OCI-LY7 (cell line): ENCODE measurements around the gene REV3L. TPM values are rescaled to one million over a fixed set of nuclear protein-coding genes. Genes with fewer than 3 reads are reported as not detected.

Source experiments
- BruUV-seq: library from RNA; stranded (reverse); fragments of 400-500 nt; replicated peaks from 2 replicates; lab custom pipeline; 2021; lab: Mats Ljungman, UMichigan
- CTCF ChIA-PET: fragments of 300-600 bp; sonication (Branson Sonifier 250); formaldehyde crosslinking; loops from one replicate; lab custom pipeline; 2022; ENCODE audit warnings: antibody characterized with exemption; ENCODE audit not compliant: unreplicated experiment; lab: Charles Lee
- POLR2A ChIA-PET: fragments of 300-600 bp; sonication (Branson Sonifier 250); formaldehyde crosslinking; loops from one replicate; lab custom pipeline; 2022; ENCODE audit warnings: antibody characterized with exemption; lab: Charles Lee
- DNase-seq: peaks from one replicate; pipeline ENCODE4 v3.0.0-alpha.2; 2015; ENCODE audit warnings: low spot score
- H2AFZ ChIP-seq: fragments of 200-600 bp; sonication (generic), shearing (Covaris generic); 2 replicates; pipeline ENCODE4 v1.6.1; 2014; ENCODE audit warnings: mild to moderate bottlenecking, antibody characterized with exemption, low read length, moderate library complexity
- H3K27ac ChIP-seq: fragments of 200-600 bp; sonication (generic); 2 replicates; pipeline ENCODE4 v1.5.1; 2014; ENCODE audit warnings: mixed run types, low read depth, mild to moderate bottlenecking, moderate library complexity, low read length, inconsistent platforms; ENCODE audit not compliant: poor library complexity, severe bottlenecking
- H3K36me3 ChIP-seq: fragments of 200-600 bp; sonication (generic); 2 replicates; pipeline ENCODE4 v1.6.1; 2014; ENCODE audit warnings: mild to moderate bottlenecking, antibody characterized with exemption, low read length, moderate library complexity, mixed read lengths; ENCODE audit not compliant: insufficient read depth
- H3K4me1 ChIP-seq: fragments of 200-600 bp; sonication (generic); 2 replicates; pipeline ENCODE4 v1.5.1; 2014; ENCODE audit warnings: mild to moderate bottlenecking, low read length; ENCODE audit not compliant: insufficient read depth, poor library complexity, severe bottlenecking
- H3K4me2 ChIP-seq: fragments of 200-600 bp; sonication (generic); 2 replicates; pipeline ENCODE4 v1.6.1; 2014; ENCODE audit warnings: mild to moderate bottlenecking, low read length
- H3K4me3 ChIP-seq: fragments of 200-600 bp; sonication (generic); 2 replicates; pipeline ENCODE4 v1.5.1; 2014; ENCODE audit warnings: mild to moderate bottlenecking, low read depth, low read length; ENCODE audit not compliant: poor library complexity, severe bottlenecking
- H3K79me2 ChIP-seq: fragments of 200-600 bp; sonication (generic); 2 replicates; pipeline ENCODE4 v1.6.1; 2016; ENCODE audit warnings: low read depth, mild to moderate bottlenecking, low read length, moderate library complexity, mixed read lengths; ENCODE audit not compliant: insufficient read depth
- H3K9me2 ChIP-seq: fragments of 200-600 bp; sonication (generic); 2 replicates; pipeline ENCODE4 v1.6.1; 2016; ENCODE audit warnings: mild to moderate bottlenecking, low read length, mixed read lengths; ENCODE audit not compliant: insufficient read depth
- H3K9me3 ChIP-seq: fragments of 200-600 bp; sonication (generic); 2 replicates; pipeline ENCODE4 v1.6.1; 2014; ENCODE audit warnings: mild to moderate bottlenecking, mixed run types, low read length, mixed read lengths
- H4K20me1 ChIP-seq: fragments of 200-600 bp; sonication (generic); 2 replicates; pipeline ENCODE4 v1.6.1; 2014; ENCODE audit warnings: mild to moderate bottlenecking, antibody characterized with exemption, low read length, moderate library complexity, mixed read lengths; ENCODE audit not compliant: insufficient read depth
- EZH2phosphoT487 ChIP-seq: fragments of 200-600 bp; sonication (generic); IDR thresholded peaks from 2 replicates; pipeline ENCODE4 v1.6.1; 2018; ENCODE audit warnings: low read depth, borderline replicate concordance, mild to moderate bottlenecking, mixed run types, antibody characterized with exemption, low read length, moderate library complexity, mixed read lengths
- intact Hi-C: fragments of 100-400 bp; cut with micrococcal nuclease; formaldehyde crosslinking; loops from one replicate; pipeline ENCODE4 v1.10.0; 2022; ENCODE audit not compliant: unreplicated experiment
- total RNA-seq, 2 experiments: library from RNA; depleted of rRNA in 1 of 2; stranded (reverse); fragments of >200 nt in 1 of 2; shearing (Covaris generic) in 1 of 2; gene quantifications; 2 replicates each; pipeline ENCODE4 v1.2.3, GENCODE V29; 2014 to 2022
- TF ChIP-seq, protein P1 (sequence below): fragments of 200-600 bp; sonication (generic); conservative IDR thresholded peaks from 2 replicates; pipeline ENCODE4 v1.5.1; 2014; ENCODE audit warnings: mild to moderate bottlenecking, antibody characterized with exemption, low read length, moderate library complexity, mixed read lengths

REV3L gene
- total RNA-seq, 2 experiments from 2014 or later: 24.8 to 33.4 TPM

DNA sequence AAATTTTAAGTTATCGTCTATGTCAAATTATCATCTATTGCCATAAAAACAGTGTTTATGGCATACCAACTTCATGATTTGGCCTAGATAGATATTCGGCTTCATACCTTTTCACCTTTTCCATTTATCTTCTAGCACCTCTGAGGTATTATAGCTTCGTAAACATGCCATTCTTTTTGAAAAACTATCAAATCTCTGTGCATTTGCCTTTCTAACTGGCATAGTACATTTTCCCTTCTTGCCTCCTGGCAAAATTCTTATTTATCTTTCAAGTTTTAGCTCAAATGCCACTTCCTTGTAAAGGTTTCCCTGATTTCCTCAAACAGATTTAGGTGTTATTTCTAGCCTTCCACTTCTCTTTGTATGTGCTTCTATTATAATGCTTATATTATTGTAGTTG is 7.0 kb upstream of the REV3L start:
- H3K79me2 ChIP-seq: peaks cover 67% of the 10 kb centered on the region
- no peak overlapping the region for H3K4me3 ChIP-seq
- no peaks in the 10 kb centered on the region for H3K9me2 ChIP-seq
- H3K27ac ChIP-seq: no peak overlapping the region
- TF ChIP-seq EZH2phosphoT487: no peak
- TF ChIP-seq, protein P1, sequence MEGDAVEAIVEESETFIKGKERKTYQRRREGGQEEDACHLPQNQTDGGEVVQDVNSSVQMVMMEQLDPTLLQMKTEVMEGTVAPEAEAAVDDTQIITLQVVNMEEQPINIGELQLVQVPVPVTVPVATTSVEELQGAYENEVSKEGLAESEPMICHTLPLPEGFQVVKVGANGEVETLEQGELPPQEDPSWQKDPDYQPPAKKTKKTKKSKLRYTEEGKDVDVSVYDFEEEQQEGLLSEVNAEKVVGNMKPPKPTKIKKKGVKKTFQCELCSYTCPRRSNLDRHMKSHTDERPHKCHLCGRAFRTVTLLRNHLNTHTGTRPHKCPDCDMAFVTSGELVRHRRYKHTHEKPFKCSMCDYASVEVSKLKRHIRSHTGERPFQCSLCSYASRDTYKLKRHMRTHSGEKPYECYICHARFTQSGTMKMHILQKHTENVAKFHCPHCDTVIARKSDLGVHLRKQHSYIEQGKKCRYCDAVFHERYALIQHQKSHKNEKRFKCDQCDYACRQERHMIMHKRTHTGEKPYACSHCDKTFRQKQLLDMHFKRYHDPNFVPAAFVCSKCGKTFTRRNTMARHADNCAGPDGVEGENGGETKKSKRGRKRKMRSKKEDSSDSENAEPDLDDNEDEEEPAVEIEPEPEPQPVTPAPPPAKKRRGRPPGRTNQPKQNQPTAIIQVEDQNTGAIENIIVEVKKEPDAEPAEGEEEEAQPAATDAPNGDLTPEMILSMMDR: no peak
- intact Hi-C loops: no loop called here
- peaks cover 9% of the 10 kb centered on the region; the same call in 1 of the 2 replicates for H3K9me3 ChIP-seq
- peaks cover 37% of the 10 kb centered on the region for H3K36me3 ChIP-seq
- no peak for DNase-seq
- H3K4me2 ChIP-seq: no peak overlapping the region
- POLR2A ChIA-PET: interaction anchor here (0.6 to 1.0 kb wide), 3 partner anchors 18 to 96 kb away, joined by 3 to 4 read pairs (median 3); no protein-coding TSS in a partner anchor
- peaks cover 24% of the 10 kb centered on the region for H3K4me1 ChIP-seq
- BruUV-seq: no TSS peak
- CTCF ChIA-PET: no interaction called here
- no peaks in the 10 kb centered on the region for H4K20me1 ChIP-seq
- no peak overlapping the region for H2AFZ ChIP-seq

DNA sequence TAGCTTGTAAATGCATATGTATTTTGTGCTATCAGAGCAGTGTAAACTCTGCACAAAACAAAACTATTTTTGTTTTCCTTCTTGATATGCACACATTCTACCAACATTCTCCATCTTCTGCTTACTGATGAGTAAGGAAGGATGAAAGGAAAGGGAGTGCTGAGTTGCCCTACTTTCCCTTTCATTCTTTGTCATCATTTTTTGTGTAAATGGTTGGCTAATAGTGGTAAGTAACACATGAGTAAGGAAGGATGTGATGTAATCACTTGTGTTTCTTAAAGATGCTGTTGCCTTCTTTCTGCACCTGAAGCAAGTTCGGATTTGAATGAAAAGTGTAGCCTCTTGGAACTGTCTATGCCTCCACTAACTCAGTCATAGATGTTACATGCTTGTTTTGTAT is 4.6 kb upstream of the REV3L start:
- no peaks in the 10 kb centered on the region for H4K20me1 ChIP-seq
- no TSS peak for BruUV-seq
- H3K79me2 ChIP-seq: peaks cover 68% of the 10 kb centered on the region
- H3K9me3 ChIP-seq: peaks cover 9% of the 10 kb centered on the region; the same call in 1 of the 2 replicates
- no peaks in the 10 kb centered on the region for H3K9me2 ChIP-seq
- peak overlapping the region; percentile 10 for H3K27ac ChIP-seq
- no peak overlapping the region for H2AFZ ChIP-seq
- H3K4me3 ChIP-seq: no peak overlapping the region
- TF ChIP-seq, protein P1: no peak
- TF ChIP-seq EZH2phosphoT487: no peak
- peak; percentile 46 for DNase-seq
- H3K4me1 ChIP-seq: peaks cover 29% of the 10 kb centered on the region
- intact Hi-C loops: loop anchor here (10.0 kb wide), 3 partner anchors 157 to 673 kb away; partner anchors contain the start of genes AMD1 and CDK19
- H3K4me2 ChIP-seq: peak overlapping the region; percentile 25
- peaks cover 37% of the 10 kb centered on the region for H3K36me3 ChIP-seq
- ChIA-PET CTCF (no interaction called here), POLR2A (interaction anchor here (0.5 to 1.6 kb wide), 4 partner anchors 9 to 118 kb away, joined by 3 to 7 read pairs (median 5); partner anchors contain the start of gene TRAF3IP2)

DNA sequence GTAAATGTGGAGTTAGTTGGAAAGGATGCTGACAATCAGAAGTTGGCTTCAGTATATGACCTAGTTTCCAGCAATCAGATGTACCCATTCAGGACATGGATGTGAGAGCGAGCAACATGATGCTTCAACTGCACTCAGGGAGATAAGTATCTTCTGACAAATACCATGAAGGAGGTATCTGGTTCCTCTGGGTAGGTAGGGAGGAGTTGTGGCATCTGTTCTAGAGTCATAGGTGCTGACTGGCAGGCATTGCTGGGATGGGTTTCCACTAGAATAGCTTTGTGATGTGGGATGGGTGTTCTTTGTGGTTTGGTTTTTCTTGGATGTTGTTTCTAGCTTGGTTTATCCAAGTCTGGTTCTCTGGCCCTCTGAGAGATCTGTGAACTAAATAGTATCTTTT is 3.9 kb upstream of the REV3L start:
- H3K9me2 ChIP-seq: no peaks in the 10 kb centered on the region
- peaks cover 34% of the 10 kb centered on the region for H3K36me3 ChIP-seq
- no peak for DNase-seq
- POLR2A ChIA-PET: interaction anchor here (0.6 to 1.6 kb wide), 4 partner anchors 8 to 119 kb away, joined by 3 to 7 read pairs (median 5); partner anchors contain the start of gene TRAF3IP2
- CTCF ChIA-PET: no interaction called here
- no peak overlapping the region for H3K27ac ChIP-seq
- intact Hi-C loops: loop anchor here (10.0 kb wide), 3 partner anchors 158 to 672 kb away; partner anchors contain the start of genes AMD1 and CDK19
- peak overlapping the region; percentile 25; the same call in 1 of the 2 replicates for H3K4me2 ChIP-seq
- no peak overlapping the region for H3K4me3 ChIP-seq
- peaks cover 29% of the 10 kb centered on the region for H3K4me1 ChIP-seq
- TF ChIP-seq, protein P1: no peak
- no peak for TF ChIP-seq EZH2phosphoT487
- no TSS peak for BruUV-seq
- H4K20me1 ChIP-seq: no peaks in the 10 kb centered on the region
- H3K9me3 ChIP-seq: peaks cover 9% of the 10 kb centered on the region; the same call in 1 of the 2 replicates
- no peak overlapping the region for H2AFZ ChIP-seq
- H3K79me2 ChIP-seq: peaks cover 70% of the 10 kb centered on the region
